OCI-M1 (cell line): ENCODE results near the gene TK1.
"Not testable (repeated sequence)": the region's sequence is repeated elsewhere in the genome, so short reads cannot be mapped to it uniquely, and the experiment has no call there.

Experiments used
- DNase-seq: peaks from one replicate; lab custom pipeline; 2025; lab: John Stamatoyannopoulos, UW

TK1 gene

DNA sequence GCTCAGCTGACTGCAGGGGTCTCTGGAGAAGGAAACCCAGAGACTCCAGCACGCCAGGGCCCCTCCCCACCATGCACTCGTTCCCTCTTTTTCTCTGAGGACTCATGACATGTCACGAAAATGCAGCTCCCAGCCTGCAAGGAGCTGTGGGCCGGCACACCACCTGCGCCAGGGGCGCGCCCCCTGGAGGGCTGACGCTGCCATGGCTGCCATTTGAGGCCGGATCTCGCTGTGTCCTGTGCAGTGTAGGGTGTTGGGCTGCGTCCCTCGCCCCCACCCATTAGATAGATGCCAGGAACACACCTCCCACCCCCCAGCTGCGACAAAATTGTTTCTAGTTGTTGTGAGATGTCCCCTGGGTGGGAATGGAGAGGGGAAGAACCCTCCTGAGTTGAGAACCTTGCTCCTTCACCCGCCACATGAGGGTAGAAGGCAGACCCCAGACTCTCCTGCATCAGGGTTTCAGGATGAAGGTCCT, 10.3 kb downstream of the TK1 start:
- peak; percentile 79 for DNase-seq

DNA sequence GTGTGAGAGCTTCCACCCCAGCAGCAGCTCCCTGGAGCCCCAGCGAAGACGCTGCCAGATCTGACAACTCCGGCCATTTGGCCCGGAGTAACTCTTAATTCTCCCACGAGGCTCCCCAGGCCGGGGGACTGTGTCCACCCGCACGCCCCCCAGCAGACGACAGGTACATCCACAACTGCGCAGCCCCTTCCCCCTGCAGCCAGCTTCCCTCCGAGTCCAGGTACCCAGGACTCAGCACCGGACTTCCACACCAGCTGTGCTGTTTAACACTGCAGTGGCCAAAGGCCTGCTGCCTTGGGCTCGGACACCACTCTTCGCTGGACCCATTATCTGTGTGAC, 11.2 kb downstream of the TK1 start:
- no peak for DNase-seq

DNA sequence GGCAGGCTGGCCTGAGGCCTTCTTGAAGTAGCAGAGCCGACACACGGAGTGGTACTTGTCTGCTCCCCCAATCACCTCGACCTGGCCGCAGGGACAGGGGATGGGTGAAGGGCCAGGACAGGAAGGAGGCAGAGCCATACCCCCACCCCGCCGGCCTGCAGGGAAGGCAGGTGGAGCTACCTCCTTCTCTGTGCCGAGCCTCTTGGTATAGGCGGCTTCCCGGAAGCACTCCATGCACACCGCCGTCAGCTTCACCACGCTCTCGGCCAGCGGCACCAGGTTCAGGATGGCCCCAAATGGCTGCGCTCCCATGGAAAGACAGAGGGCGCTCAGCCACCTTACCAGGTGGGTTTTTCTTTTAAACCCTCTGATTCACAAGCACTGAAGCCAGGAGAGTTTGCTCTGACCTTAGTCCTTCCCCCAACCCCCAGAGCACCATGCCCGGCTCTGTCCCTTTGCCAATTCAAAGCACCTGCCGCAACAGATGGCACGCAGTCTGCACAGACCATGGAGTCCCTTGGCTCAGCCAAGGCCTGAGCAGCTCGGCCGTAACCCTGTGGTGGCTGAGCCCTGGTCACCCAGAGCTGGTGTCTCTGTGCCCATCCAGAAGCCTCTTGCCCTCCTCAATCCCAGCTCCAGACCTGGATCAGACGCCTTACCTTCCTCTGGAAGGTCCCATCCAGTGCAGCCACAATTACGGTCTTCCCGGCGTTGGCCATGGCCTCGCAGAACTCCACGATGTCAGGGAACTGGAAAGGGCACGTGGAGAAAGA, 11.8 kb downstream of the TK1 start:
- DNase-seq = no peak

DNA sequence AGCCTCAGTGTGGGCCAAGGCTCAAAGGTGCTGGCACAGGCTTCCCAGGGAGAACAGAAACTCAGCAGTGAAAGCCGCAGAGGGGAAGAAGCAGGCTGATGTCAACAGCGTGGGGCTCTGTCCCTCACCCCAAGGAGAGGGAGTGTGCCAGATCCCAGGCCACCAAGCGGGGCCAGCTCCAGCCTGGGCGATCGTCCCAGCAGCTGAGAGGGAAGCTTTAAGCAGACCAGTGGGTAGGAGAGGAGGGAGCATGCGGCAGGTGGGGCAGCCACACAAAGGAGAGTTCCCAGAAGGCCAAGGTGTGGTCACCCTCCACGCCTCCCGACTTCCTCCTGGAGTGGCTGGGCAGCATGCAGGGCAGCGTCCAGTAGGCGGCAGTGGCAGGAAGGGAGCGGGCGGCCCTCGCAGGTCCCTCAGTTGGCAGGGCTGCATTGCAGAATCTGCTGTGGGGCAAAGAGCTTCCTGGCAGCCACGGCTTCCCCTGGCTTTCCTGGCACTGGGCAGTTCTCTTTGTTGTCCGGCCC, 12.4 kb downstream of the TK1 start:
- DNase-seq = no peak

DNA sequence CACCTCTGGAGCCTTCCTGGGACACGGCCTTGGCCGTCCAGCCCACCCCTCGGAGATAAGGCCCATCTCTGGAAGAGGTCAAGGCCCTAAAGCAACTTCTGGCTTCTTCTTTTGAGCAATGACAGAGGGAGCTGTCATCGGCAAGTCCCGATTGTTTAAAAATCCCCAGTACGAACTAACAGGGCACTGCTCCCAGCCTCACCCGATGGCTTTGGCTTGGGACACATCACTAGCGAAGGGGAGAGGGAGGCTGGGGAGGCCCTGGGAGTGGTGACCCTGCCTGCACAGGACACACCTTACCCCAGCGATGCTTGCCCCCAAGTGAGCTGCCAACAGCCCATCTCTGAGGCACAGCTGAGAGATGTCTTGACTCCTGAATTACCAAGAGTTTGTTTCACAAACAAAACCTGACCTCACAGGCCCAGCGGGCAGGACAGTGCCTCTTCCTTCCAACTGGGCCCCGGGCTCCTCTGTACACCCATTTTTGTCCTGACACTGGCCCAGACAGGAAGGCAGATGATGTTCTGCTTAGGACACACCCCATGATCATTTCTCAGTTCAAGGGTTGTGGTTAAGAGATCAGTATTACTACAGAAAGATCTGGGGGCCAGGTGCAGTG, 13.6 kb downstream of the TK1 start:
- no peak for DNase-seq

DNA sequence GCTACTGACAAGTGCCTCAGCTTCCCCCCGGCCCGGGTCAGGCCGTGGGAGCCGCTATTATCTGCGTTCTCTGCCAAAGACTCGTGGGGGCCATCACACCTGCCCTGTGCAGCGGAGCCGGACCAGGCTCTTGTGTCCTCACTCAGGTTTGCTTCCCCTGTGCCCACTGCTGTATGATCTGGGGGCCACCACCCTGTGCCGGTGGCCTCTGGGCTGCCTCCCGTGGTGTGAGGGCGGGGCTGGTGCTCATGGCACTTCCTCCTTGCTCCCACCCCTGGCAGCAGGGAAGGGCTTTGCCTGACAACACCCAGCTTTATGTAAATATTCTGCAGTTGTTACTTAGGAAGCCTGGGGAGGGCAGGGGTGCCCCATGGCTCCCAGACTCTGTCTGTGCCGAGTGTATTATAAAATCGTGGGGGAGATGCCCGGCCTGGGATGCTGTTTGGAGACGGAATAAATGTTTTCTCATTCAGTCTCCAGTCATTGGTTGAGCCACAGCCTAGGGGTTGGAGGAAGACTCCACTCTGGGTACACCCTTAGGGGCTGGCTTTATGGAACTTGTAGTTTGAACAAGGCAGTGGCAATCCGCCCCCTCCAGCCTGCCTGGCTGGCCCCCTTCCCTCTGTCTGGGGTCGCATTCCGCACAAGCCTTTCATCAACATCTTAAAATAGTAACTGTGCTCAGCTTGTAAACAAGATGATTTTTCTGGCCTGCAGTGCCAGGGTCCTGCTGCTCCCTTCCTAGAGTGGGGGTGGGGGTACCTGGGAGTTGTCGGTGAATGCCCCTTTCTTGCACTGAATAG, 14.4 kb downstream of the TK1 start:
- DNase-seq = no peak

DNA sequence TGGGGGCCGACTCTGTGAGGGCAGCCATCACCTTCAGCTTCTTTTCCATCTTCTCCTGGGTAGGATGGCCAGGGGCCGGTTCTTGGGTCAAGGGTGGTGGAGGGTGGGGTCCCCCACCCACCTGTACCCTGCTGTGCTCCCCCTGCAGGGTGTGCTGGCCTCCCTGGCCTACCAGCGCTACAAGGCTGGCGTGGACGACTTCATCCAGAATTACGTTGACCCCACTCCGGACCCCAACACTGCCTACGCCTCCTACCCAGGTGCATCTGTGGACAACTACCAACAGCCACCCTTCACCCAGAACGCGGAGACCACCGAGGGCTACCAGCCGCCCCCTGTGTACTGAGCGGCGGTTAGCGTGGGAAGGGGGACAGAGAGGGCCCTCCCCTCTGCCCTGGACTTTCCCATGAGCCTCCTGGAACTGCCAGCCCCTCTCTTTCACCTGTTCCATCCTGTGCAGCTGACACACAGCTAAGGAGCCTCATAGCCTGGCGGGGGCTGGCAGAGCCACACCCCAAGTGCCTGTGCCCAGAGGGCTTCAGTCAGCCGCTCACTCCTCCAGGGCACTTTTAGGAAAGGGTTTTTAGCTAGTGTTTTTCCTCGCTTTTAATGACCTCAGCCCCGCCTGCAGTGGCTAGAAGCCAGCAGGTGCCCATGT, 15.1 kb downstream of the TK1 start:
- DNase-seq = not testable (repeated sequence)

DNA sequence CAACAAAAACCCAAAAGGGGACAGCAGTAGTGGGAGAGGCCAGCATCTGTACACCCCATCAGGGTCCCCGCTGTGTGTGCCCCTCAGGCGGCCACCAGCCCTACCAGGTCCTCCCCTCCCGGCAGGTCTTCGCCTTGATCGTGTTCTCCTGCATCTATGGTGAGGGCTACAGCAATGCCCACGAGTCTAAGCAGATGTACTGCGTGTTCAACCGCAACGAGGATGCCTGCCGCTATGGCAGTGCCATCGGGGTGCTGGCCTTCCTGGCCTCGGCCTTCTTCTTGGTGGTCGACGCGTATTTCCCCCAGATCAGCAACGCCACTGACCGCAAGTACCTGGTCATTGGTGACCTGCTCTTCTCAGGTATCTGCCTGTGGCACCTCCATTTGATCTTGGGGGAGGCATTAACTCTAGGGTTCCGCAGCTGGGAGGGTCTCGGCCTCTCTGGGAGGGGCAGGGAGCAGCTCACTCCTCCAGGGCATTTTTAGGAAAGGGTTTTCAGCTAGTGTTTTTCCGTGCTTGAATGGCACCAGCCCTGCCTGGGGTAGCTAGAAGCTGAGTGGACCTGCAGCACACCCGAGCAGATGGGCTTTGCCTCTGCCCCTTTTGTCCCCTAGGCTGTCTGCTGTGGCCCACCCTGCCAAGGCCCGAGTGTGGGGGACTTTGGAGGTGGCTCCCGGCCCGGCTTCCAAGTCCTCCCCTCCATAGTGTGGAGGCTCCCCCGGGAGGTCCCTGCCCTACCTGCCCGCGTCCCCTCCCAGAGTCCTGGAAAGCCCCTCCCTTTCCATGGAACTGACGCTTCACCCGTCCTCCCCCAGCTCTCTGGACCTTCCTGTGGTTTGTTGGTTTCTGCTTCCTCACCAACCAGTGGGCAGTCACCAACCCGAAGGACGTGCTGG, 15.9 kb downstream of the TK1 start:
- DNase-seq = peak; percentile 14

DNA sequence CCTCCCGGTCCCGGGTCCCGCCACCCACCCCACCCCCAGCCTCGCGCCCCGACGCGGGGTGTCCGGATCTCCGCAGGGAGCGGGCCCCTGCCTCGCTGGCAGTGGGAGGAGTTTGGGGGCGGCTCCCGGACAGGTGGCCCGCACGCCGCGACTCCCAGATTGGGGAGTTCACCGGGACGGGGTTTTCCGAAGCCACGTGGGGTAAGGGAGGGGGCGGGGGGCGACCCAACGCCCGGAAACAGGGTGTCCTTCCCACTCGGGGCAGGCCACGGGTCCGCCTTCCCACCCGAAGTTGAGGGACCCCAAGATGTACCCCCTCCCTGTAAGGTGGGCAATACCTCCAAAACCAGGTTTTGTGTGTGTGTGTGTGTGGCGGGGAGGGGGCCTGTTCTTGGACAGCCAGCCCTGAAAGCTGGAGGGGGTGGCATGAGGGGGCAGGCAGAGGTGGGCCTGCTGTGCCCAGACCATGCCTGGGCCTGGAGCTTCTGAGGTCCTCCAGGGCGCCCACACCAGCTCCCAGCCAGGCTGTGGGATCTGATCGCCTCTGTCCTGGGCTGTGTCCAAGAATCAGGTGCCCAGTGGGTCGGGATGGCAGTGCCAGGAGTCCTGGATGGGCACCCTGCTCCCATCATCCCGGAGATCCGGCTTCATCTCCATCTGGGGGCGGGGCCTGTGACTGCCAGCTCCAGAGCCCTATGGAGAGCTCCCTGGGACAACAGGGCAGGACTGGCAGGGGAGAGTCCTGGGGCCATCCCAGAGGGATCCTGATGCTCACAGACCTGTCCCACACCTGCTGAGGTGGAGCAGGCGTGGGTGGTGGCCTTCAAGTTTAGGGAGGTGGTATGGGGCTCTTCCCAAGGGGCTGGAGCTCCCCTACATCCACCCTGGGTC, 17.7 kb downstream of the TK1 start:
- DNase-seq = no peak

DNA sequence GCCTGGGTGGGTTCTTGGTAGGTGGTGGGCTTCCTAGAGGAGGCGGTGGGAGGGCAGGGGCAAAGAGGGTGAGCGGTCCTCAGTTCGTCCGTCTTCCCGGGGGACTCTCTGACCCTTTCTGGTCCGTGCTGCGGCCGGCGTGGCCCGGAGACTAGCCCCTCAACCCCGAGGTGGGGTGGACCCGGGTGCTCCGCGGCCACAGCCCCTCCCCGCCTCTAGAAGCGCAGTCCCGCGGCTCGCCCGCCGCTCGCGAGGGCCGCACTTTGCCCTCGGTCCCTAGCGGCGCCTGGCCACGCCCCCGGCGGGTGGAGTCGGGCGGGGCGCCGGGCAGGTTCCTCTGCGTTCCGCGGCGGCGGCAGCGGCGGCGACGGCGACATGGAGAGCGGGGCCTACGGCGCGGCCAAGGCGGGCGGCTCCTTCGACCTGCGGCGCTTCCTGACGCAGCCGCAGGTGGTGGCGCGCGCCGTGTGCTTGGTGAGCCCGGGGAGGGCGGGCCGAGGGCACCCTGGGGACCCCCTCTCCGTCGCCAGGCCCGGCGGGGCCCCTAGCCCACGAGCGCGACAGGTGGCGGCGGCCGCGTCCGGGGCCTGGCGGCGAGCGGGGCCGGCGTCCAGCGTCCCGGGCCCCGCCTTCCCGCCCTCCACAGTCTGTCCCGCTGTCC, 18.5 kb downstream of the TK1 start, which contains the start of gene SYNGR2:
SYNGR2 (plus strand) TSS at position 340 of the 661 bp plus-strand sequence; CDS start at position 376, 36 bp downstream.
- DNase-seq = peak; percentile 90

DNA sequence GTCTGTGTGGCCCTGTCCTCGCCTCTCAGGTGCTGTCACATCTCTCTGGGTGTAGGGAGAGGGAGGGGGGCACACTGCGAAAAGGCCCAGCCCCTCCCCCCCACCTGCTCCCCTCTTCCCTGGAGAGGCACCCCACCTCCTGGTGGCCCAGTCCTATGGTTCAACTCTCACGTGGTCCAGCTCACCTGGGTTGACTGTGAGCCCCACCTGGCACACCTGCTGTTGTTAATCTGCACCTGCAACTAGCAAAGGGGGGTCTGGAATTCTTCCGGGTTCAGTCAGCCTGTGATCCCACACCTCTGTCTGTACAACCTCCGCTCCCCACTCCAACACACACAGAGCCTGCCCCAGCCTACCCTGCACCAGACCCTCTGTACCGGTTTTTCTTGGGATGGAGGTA, 20.4 kb downstream of the TK1 start:
- DNase-seq = no peak

DNA sequence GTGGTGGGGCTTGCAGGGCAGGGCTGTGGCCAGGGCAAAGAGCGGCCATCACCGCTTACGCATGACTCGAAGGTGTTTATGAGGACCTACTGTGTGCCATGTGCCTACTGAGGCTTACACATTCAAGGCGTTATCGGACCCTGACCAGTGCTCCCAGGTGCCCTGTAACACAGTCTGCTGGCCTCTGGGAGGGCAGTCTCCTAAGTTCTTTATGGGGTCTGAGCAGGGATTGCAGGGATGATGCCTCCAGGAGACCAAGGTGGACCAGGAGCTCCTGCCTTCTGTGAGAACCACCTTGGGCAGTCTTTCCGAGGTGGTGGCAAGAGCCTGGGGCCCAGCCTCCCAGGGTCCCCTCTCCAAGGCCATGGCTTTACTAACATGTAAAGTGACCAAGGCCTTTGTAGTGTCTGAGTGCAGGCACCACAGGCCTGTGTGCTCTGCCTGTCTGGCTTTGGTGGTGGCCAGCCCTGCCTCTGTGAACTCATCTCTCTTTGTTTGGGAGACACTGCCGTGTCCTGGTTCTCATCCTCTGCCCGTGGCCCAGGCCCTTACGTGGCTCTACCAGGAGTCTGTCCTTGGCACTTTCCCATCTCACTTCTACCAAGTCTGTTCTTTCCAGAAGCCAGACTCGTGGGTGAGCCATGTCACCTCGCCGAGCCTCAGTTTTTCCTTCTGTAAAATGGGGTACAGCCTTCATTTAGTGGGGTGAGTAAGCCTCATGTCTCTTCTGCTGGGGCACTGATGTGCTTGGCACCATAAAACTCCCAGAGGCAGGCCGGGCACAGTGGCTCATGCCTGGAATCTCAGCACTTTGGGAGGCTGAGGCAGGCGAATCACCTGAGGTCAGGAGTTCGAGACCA, 21.9 kb downstream of the TK1 start:
- DNase-seq = no peak

DNA sequence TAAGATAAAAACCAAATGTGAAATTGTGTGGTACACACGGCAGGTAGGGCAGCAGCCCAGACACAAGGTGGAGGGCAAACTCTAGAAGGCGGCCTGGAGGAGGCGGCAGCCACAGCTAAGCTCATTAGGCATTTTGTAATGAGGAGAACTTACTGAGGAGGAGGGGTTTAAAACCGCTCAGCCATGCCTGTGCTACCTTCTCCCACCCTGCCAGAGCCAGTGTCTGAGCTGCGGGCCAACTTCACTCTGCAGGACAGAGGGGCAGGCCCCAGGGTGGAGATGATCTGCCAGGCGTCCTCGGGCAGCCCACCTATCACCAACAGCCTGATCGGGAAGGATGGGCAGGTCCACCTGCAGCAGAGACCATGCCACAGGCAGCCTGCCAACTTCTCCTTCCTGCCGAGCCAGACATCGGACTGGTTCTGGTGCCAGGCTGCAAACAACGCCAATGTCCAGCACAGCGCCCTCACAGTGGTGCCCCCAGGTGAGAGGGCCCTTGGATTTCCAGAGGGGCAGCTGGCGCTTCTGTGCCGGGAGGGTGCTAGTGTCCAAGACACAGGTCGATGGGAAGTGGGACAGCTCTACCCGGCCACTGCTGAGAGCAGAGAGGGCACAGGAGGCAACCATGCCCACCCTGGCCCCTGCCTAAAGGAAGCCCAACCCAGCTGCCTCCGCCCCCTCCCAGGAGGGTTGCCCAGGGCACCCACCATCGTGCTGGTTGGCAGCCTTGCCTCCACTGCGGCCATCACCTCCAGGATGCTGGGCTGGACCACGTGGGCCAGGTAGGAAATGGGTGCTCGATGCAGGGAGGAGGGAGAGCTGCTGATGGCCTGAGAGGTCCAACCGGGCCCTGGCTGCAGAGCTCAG, 22.7 kb downstream of the TK1 start:
- no peak for DNase-seq

DNA sequence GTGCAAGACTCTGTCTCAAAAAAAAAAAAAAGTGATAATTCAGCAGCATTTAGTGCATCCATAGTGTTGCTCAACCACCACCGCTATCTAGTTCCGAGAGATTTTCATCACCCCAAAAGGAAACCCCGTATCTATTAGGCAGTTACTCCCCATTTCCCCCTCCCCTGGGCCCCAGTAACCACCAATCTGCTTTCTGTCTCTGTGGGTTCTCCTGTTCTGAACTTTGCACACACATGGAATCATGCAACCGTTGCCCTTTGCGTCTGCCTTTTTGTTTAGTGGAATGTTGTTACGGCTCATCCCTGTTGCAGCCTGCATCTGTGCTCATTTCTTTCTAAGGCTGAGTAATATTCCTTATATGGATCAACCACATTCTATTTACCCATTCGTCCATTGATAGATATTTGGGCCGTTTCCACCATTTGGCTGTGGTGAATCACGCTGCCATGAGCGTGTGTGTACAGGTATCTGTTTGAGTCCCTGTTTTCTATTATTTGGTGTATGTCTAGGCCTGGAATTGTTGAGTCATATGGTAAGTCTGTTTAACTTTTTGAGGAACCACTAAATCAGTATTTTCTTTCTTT, 27.2 kb downstream of the TK1 start:
- DNase-seq = no peak

DNA sequence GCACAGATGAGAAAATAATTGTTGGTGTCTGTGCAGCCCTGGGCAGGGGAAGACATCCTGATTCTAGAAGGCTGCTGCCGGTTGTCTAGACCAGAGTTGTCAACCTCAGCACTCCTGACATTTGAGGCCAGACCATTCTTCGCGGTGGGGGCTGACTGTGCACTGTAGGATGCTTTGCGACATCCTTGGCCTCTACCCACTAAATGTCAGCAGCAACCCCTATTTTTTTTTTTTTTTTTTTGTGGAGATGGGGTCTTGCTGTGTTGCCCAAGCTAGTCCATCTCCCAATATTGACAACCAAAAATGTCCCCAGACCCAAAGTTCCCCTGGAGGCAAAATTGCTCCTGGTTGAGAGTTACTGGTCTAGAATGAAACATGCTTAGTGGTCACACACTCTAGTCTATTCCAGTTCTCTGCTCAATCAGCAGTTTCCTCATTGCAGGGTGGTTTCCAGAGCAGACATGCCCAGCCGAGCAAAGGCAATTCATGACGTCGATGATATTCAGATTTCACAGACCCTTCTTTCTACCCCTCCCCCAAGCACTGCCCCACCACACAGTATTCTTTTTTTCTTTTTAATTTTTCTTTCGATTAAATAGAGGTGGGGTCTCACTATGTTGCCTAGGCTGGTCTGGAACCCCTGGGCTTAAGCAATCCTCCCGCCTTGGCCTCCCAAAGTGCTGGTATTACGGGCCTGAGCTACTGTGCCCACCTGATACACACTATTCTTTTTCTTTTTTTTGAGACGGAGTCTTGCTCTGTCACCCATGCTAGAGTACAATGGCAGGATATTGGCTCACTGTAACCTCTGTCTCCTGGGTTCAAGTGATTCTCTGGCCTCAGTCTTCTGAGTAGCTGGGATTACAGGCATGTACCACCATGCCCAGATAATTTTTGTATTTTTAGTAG, 31.7 kb downstream of the TK1 start:
- peak; percentile 75 for DNase-seq

DNA sequence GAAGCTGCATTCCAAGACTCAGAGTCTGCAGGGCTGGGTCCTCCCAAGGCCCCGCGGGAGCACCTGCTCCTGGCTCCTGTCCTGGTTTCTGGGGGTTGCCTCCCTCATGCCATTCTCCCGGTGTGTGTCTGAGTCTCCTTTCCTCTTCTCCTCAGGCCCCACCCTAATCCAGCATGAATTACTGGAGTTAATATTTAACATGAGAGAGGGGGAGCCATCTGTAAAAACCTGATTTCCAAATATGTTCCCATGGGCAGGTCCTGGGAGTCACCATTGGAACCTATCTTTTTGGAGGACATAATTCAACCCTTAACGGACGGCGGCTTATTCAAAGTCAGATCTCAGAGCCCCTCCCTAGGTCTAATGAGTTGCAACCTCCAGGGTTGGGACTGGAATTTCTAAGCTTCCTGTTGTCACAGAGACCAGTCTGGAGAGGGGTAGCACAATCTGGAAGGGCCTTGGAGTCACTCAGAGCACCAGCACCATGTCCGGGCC, 35.3 kb downstream of the TK1 start:
- DNase-seq = no peak
